Effector memory CD8-positive, alpha-beta T cell (primary cell): Measurements from ENCODE around the gene ABHD16A.
A peak's percentile ranks its signal among the peaks of the same experiment; 100 is the strongest.

Experiments used
- ATAC-seq: fragments of 150-1000 bp; cut with Tn5 transposase; replicated peaks from 2 replicates; pipeline ENCODE4 v1.10.0; 2021; ENCODE audit warnings: mild to moderate bottlenecking, moderate library complexity
- DNase-seq, 3 experiments: peaks; one replicate each; pipeline ENCODE4 v3.0.0; 2021
- H3K27ac Mint-ChIP-seq, 2 donors: one replicate each; pipeline ENCODE4 v1.8.0; 2022; ENCODE audit warnings: mild to moderate bottlenecking in 2 of 2, mixed read lengths in 2 of 2, moderate library complexity in 2 of 2
- H3K27me3 Mint-ChIP-seq, 2 donors: one replicate each; pipeline ENCODE4 v1.8.0; 2022; ENCODE audit warnings: mixed read lengths in 2 of 2
- H3K36me3 Mint-ChIP-seq: one replicate; pipeline ENCODE4 v1.8.0; 2022; ENCODE audit warnings: mild to moderate bottlenecking, moderate library complexity, mixed read lengths; ENCODE audit not compliant: insufficient read depth
- H3K4me1 Mint-ChIP-seq, 2 donors: one replicate each; pipeline ENCODE4 v1.8.0; 2022; ENCODE audit warnings: low read depth in 2 of 2, mixed read lengths in 2 of 2
- H3K4me3 Mint-ChIP-seq, 2 donors: one replicate each; pipeline ENCODE4 v1.8.0; 2022; ENCODE audit warnings: mild to moderate bottlenecking in 2 of 2, mixed read lengths in 2 of 2, moderate library complexity in 2 of 2
- H3K9me3 Mint-ChIP-seq, 2 donors: one replicate each; pipeline ENCODE4 v1.8.0; 2022; ENCODE audit warnings: mixed read lengths in 2 of 2

ABHD16A gene

DNA sequence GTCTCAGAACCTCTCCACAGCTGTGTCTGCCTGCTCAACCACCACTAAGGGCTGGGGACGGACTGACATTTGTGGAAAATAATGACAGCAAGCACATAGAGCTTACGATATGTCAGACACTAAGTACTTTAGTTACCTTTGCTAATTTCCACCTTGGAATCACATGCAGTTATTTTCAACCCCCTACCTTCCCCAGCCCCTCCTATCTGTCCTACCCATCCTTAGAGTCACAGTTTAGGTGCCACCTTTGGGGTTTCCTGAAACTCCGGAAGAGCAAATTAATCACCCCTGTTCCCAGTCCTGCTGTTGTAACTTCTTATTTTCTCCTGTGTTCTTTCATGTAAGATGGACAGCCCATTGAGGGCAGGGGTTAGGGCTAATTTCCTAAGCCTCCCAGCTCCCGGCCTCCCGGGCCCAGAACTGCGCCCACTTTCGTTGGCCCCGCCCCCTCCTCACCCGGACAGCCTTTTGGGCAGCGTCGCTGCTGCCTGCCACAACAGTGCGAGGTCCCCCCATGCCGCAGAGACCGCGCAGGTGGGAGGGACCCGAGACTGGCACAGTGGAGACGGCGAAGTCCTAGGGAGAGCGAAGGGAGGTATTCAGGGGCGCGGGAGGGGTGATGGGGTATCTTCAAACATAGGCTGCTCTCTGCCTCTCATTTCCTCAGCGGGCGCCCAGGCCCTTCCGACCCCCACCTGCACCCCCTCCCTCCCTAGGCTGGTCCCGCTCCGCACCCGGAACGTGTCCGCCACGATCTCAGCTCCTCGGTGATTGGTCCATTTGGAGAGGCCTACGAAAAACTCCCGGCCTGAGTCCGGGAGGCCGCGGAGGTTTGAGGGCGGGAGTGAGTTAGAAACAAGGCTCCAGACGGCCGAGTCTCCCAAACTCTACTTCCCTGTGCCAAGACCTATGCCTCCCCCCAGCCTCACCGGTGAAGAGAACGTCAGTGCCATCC, 24.9 kb upstream of the ABHD16A start:
- peak overlapping the region; percentile 95 to 97 for H3K4me3 Mint-ChIP-seq
- peaks cover 28 to 41% of the 10 kb centered on the region in 2 donors for H3K4me1 Mint-ChIP-seq
- H3K9me3 Mint-ChIP-seq, result no peaks in the 10 kb centered on the region
- DNase-seq, result no peak
- peaks cover 35% of the 10 kb centered on the region for H3K36me3 Mint-ChIP-seq
- peak overlapping the region in 1 of 2 donors; percentile 3 for H3K27ac Mint-ChIP-seq
- H3K27me3 Mint-ChIP-seq, result no peaks in the 10 kb centered on the region
- ATAC-seq, result no peak

- Mint-ChIP-seq H3K9me3 (no peaks in the 10 kb centered on the region), H3K27me3 (no peaks in the 10 kb centered on the region), H3K36me3 (peaks cover 32% of the 10 kb centered on the region), H3K4me1 (peaks cover 27 to 41% of the 10 kb centered on the region in 2 donors), H3K4me3 (peak overlapping the region; percentile 58 to 95), H3K27ac (peak overlapping the region; percentile 3 to 35)
- ATAC-seq (peak; percentile 28), DNase-seq (no peak)
These were observed 24.1 kb upstream of the ABHD16A start for GRCh38 chr6:31727034-31727716.

- Mint-ChIP-seq H3K27me3 (no peaks in the 10 kb centered on the region), H3K27ac (peak overlapping the region in 1 of 2 donors; percentile 53), H3K4me3 (no peak overlapping the region), H3K36me3 (peaks cover 18% of the 10 kb centered on the region), H3K9me3 (no peaks in the 10 kb centered on the region), H3K4me1 (peaks cover 20 to 38% of the 10 kb centered on the region in 2 donors)
- ATAC-seq, result no peak
- DNase-seq, result no peak
These were observed 22.6 kb upstream of the ABHD16A start for GRCh38 chr6:31725502-31726350.

DNA sequence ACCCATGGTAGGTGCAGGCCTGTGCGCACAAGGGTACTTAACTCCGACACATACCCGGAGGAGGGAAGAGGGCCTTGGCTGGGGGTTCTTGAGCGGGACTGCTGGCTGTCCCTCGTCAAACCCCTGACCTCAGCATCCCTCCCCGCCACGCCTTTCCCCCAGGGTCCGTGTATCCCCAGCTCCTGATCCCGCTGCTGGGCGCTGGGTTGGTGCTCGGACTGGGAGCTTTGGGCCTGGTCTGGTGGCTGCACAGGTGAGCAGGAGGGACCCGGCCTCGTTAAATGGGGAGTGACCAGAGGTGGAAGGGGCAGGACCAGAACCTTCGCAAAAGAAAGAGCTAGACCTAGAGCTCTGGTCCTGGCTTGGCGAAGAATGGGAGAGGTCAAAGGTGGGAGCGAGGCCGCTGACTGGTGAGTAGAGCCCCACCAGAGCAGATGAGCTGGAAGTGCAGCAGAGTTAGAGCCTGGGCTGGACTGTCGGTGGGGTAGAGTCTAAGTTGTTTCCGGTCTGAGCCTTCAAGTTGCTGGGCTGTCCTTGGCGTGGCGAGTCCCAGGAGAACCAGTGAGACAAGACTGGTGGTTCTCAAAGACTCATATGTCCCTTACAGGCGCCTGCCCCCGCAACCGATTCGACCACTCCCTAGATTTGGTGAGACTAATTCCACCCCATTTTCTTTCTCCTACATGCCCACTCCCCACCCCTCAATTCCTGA, 21.0 kb upstream of the ABHD16A start:
- no peak for ATAC-seq
- DNase-seq, result no peak
- Mint-ChIP-seq H3K36me3 (peaks cover 6% of the 10 kb centered on the region), H3K4me1 (peaks cover 7 to 26% of the 10 kb centered on the region in 2 donors), H3K27ac (peak overlapping the region; percentile 33 to 44), H3K27me3 (no peaks in the 10 kb centered on the region), H3K9me3 (no peaks in the 10 kb centered on the region), H3K4me3 (no peak overlapping the region)

DNA sequence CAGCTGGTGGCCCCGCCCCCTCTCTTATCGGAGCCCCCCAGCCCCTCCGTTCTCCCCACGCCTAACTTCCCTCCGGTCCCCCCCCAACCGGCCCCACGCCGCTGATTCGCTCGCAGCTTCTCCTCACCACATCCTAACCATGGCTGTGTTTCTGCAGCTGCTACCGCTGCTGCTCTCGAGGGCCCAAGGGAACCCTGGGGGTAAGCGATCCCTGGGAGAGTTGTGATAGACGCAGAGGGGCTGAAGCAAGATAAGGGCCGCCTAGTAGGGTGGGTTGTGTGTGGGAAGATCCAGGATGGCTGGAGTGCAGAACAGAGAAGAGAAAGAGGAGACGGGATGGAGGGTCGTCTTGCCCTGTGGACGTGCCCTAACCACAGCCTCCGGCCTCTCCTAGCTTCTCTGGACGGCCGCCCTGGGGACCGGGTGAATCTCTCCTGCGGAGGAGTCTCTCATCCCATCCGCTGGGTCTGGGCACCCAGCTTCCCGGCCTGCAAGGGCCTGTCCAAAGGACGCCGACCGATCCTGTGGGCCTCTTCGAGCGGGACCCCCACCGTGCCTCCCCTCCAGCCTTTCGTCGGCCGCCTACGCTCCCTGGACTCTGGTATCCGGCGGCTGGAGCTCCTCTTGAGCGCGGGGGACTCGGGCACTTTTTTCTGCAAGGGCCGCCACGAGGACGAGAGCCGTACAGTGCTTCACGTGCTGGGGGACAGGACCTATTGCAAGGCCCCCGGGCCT, 20.3 kb upstream of the ABHD16A start, which contains the start of gene MPIG6B:
Gene MPIG6B (plus strand): TSS at position 129 of the 735 bp plus-strand sequence. CDS start 11 bp downstream, at position 140.
- H3K9me3 Mint-ChIP-seq, result no peaks in the 10 kb centered on the region
- no peak for ATAC-seq
- peaks cover 1 to 20% of the 10 kb centered on the region in 2 donors for H3K4me1 Mint-ChIP-seq
- no peak for DNase-seq
- no peaks in the 10 kb centered on the region for H3K27me3 Mint-ChIP-seq
- H3K4me3 Mint-ChIP-seq, result no peak within 1 kb of the TSS
- H3K36me3 Mint-ChIP-seq, result peaks cover 5% of the 10 kb centered on the region
- H3K27ac Mint-ChIP-seq, result peak within 1 kb of the TSS in 1 of 2 donors; percentile 44

DNA sequence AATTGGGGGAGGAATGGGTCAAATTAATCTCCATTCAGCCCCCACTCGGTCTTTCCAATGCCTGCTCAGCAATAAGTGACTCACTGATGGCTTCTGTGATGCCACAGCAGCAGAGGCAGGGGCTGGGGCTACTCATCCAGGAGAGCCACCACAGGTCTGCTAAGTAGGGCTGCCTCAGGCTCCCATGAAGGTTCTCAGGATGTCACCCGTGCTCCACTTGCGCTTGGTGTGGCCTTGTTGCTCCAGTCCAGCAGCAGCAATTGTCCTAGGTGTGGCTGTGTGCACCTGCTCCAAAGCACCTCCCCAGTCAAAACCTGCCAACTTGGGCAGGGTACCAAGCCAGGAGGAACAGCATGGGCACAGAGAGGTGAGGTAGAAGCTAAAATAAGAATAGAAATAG, 19.0 kb upstream of the ABHD16A start:
- Mint-ChIP-seq H3K27me3 (no peaks in the 10 kb centered on the region), H3K27ac (no peak overlapping the region), H3K4me3 (no peak overlapping the region), H3K4me1 (peaks cover 0 to 12% of the 10 kb centered on the region in 2 donors), H3K9me3 (no peaks in the 10 kb centered on the region), H3K36me3 (peaks cover 5% of the 10 kb centered on the region)
- DNase-seq, result no peak
- ATAC-seq, result no peak

GRCh38 chr6:31721351-31722020, 18.4 kb upstream of the ABHD16A start, which contains the start of gene LY6G6C:
TSS of gene LY6G6C (minus strand) at chr6:31721746. CDS start at chr6:31721679, 67 bp downstream.
- Mint-ChIP-seq H3K4me3 (no peak within 1 kb of the TSS), H3K27ac (no peak within 1 kb of the TSS), H3K27me3 (no peaks in the 10 kb centered on the region), H3K9me3 (no peaks in the 10 kb centered on the region), H3K4me1 (peaks cover 0 to 8% of the 10 kb centered on the region in 2 donors), H3K36me3 (peaks cover 3% of the 10 kb centered on the region)
- DNase-seq (no peak), ATAC-seq (no peak)

DNA sequence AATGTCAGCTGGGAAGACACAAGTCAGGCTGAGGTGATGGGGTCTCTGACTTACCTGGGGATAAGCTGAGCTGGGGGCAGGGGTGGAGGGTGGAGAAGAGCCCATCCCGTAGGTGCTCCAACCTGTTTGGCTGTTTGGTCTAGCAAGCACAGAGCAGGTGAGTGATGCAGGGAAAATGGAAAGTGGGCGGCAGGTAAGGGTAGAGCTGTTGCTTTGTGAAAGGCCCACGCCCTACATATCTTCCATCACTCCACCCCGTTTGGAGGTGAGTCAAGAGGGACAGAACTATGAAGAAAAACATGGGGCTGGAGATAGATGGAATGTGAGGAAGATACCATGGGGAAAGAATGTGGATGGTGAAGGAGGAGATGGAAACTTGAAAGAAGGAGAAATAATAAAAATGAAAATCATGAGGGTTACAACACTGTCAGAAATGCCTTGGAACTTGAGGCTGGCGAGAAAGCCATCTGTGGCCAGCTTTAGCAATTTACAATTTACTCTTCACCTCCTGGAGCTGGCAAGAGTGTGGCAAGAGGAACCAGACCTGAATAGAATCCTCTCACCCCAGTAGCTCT, 17.2 kb upstream of the ABHD16A start:
- Mint-ChIP-seq H3K27ac (no peak overlapping the region), H3K27me3 (no peaks in the 10 kb centered on the region), H3K4me3 (no peak overlapping the region), H3K4me1 (peaks cover 0 to 6% of the 10 kb centered on the region in 2 donors), H3K36me3 (peaks cover 3% of the 10 kb centered on the region), H3K9me3 (no peaks in the 10 kb centered on the region)
- no peak for ATAC-seq
- no peak for DNase-seq

DNA sequence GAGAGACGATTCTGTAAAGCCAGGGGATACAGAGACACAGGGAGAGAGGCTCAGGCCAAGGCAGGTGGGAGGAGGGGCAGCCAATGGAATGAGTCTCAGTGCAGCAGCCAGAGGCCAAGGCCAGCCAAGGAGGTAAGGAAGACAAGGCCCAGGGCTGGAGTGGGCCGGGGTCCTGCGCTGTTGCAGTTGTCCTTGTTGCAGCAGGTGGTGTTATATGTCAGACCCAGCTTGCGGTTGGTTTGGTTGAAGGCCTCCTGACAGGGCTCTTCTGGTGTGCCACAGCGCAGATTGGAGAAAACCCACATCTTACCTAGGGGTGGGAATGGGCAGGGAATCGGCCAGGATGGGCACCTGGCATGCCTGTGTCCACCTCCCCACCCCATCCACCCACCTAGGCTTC, 15.9 kb upstream of the ABHD16A start:
- no peak for ATAC-seq
- H3K36me3 Mint-ChIP-seq, result peaks cover 3% of the 10 kb centered on the region
- no peaks in the 10 kb centered on the region for H3K9me3 Mint-ChIP-seq
- H3K4me3 Mint-ChIP-seq, result no peak overlapping the region
- peak overlapping the region in 1 of 2 donors; percentile 4 for H3K27ac Mint-ChIP-seq
- H3K27me3 Mint-ChIP-seq, result no peaks in the 10 kb centered on the region
- H3K4me1 Mint-ChIP-seq, result peaks cover 0 to 6% of the 10 kb centered on the region in 2 donors
- DNase-seq, result no peak

DNA sequence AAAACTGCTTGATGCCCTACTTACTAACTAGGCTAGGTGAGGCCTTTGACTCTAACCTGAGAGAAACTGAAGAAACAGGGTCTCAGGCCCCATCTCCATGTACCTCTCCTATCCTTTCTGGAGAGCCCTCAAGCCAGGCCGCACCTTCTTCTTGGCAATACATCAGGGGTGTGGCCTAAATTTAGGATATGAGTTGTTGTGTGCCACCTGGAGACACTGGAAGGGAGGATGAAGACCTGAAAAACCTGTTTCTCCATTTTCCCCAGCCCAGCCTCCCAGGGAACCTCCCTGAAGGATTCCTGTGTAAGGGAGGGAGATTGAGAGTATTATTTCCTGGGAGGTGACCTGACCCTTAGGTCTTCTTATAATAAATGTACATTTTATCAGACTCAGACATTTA, 15.1 kb upstream of the ABHD16A start:
- no peak overlapping the region for H3K4me3 Mint-ChIP-seq
- H3K27ac Mint-ChIP-seq, result no peak overlapping the region
- peaks cover 3% of the 10 kb centered on the region for H3K36me3 Mint-ChIP-seq
- DNase-seq (no peak), ATAC-seq (no peak)
- H3K4me1 Mint-ChIP-seq, result peaks cover 0 to 3% of the 10 kb centered on the region in 2 donors
- H3K27me3 Mint-ChIP-seq, result no peaks in the 10 kb centered on the region
- H3K9me3 Mint-ChIP-seq, result no peaks in the 10 kb centered on the region

DNA sequence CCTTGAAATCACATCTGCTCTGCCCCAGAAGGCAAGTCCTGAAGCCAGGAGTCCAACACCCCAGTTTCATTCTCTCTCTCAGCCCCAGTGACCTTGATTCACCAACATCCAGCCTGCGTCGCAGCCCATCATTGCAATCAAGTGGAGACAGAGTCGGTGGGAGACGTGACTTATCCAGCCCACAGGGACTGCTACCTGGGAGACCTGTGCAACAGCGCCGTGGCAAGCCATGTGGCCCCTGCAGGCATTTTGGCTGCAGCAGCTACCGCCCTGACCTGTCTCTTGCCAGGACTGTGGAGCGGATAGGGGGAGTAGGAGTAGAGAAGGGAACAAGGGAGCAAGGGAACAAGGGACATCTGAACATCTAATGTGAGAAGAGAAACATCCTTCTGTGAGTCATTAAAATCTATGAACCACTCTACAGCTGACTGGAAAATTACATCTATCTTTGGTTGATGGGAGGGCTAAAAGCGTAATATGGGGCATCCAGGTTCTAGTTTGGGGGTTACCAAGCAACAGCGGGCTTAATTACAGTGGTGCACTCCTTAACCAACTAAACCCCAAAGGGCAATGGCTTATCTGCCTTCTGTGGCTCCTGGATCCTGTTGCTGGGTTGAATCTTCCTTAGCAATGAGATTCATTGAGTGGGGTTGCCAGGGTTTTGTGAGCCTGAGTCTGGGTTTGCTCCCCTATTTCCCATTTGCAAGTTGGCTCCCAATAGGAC, 14.5 kb upstream of the ABHD16A start:
- ATAC-seq, result no peak
- H3K9me3 Mint-ChIP-seq, result no peaks in the 10 kb centered on the region

More for the DNA sequence above, 14.5 kb upstream of the ABHD16A start:
- H3K36me3 Mint-ChIP-seq, result peaks cover 3% of the 10 kb centered on the region
- peaks cover 0 to under 1% of the 10 kb centered on the region in 2 donors for H3K27me3 Mint-ChIP-seq
- peaks cover 0 to 2% of the 10 kb centered on the region in 2 donors for H3K4me1 Mint-ChIP-seq
- H3K4me3 Mint-ChIP-seq, result no peak overlapping the region
- no peak for DNase-seq
- H3K27ac Mint-ChIP-seq, result no peak overlapping the region
